ENCODE data around the gene GPR150.

- TF ChIP-seq POLR2A (IDR thresholded peaks at IDR 0.05) (no peak), CTCF (IDR thresholded peaks at IDR 0.05 in 4 of 5, conservative IDR thresholded peaks at IDR 0.05 in 1 of 5) (no peak)
Measured at GRCh38 chr5:95583992-95584391, 35.9 kb upstream of the GPR150 start.

Data from gastrocnemius medialis (tissue), 4 donors.